Neural progenitor cell (in vitro differentiated cells): ENCODE results near the gene WDR70. TPM values are rescaled to one million over a fixed set of nuclear protein-coding genes. Genes with fewer than 3 reads are reported as not detected.

Experiments
- DNase-seq: peaks from one replicate; pipeline ENCODE4 v3.0.0-alpha.2; 2016; ENCODE audit warnings: low spot score
- H2AFZ ChIP-seq: fragments of 200-600 bp; sonication (generic); replicated peaks from 2 replicates; pipeline ENCODE4 v1.6.1; 2016; ENCODE audit warnings: antibody characterized with exemption
- H3F3A ChIP-seq: fragments of 200-600 bp; sonication (generic); 2 replicates; pipeline ENCODE4 v1.6.1; 2016; ENCODE audit warnings: antibody characterized with exemption, low read depth
- H3K27ac ChIP-seq: fragments of 200-600 bp; sonication (generic); 2 replicates; pipeline ENCODE4 v1.5.1; 2016; ENCODE audit warnings: mild to moderate bottlenecking
- H3K27me3 ChIP-seq: fragments of 200-600 bp; sonication (generic); 2 replicates; pipeline ENCODE4 v1.6.1; 2016; ENCODE audit warnings: mild to moderate bottlenecking, moderate library complexity
- H3K36me3 ChIP-seq: fragments of 200-600 bp; sonication (generic); 2 replicates; pipeline ENCODE4 v1.5.1; 2016
- H3K4me1 ChIP-seq: fragments of 200-600 bp; sonication (generic); 2 replicates; pipeline ENCODE4 v1.6.1; 2016; ENCODE audit warnings: mixed run types
- H3K4me2 ChIP-seq: fragments of 200-600 bp; sonication (generic); 2 replicates; pipeline ENCODE4 v1.6.1; 2016
- H3K4me3 ChIP-seq: fragments of 200-600 bp; sonication (generic); 2 replicates; pipeline ENCODE4 v1.5.1; 2016
- H3K79me2 ChIP-seq: fragments of 200-600 bp; sonication (generic); 2 replicates; pipeline ENCODE4 v1.6.1; 2016; ENCODE audit warnings: low read depth
- H3K9ac ChIP-seq: fragments of 200-600 bp; sonication (generic); 2 replicates; pipeline ENCODE4 v1.6.1; 2016
- H3K9me3 ChIP-seq: fragments of 200-600 bp; sonication (generic); 2 replicates; pipeline ENCODE4 v1.5.1; 2016; ENCODE audit warnings: low read depth
- H4K20me1 ChIP-seq: fragments of 200-600 bp; sonication (generic); 2 replicates; pipeline ENCODE4 v1.6.1; 2016; ENCODE audit warnings: low read depth
- H3K27ac Mint-ChIP-seq: 3 replicates; pipeline ENCODE4 v1.8.0; 2021; ENCODE audit warnings: mixed read lengths
- H3K27me3 Mint-ChIP-seq: 2 replicates; pipeline ENCODE4 v1.8.0; 2022; ENCODE audit warnings: low read depth, mild to moderate bottlenecking, inconsistent platforms, moderate library complexity, mixed read lengths; ENCODE audit not compliant: insufficient read depth
- H3K36me3 Mint-ChIP-seq: 3 replicates; pipeline ENCODE4 v1.8.0; 2021; ENCODE audit warnings: mixed read lengths
- H3K4me1 Mint-ChIP-seq: 3 replicates; pipeline ENCODE4 v1.8.0; 2021; ENCODE audit warnings: mixed read lengths
- H3K4me3 Mint-ChIP-seq: 3 replicates; pipeline ENCODE4 v1.8.0; 2021; ENCODE audit warnings: mild to moderate bottlenecking, moderate library complexity, mixed read lengths
- H3K9me3 Mint-ChIP-seq: 3 replicates; pipeline ENCODE4 v1.8.0; 2020; ENCODE audit warnings: mixed read lengths
- CTCF ChIP-seq: fragments of 200-600 bp; sonication (generic); IDR thresholded peaks from 2 replicates; pipeline ENCODE4 v1.5.1; 2017; ENCODE audit warnings: antibody characterized with exemption, mild to moderate bottlenecking
- EZH2 ChIP-seq: fragments of 200-600 bp; sonication (generic); IDR thresholded peaks from 2 replicates; pipeline ENCODE4 v1.6.1; 2017; ENCODE audit warnings: antibody characterized with exemption, mild to moderate bottlenecking, moderate library complexity
- EZH2phosphoT487 ChIP-seq: fragments of 200-600 bp; sonication (generic); IDR thresholded peaks from 2 replicates; pipeline ENCODE4 v1.6.1; 2017; ENCODE audit warnings: antibody characterized with exemption
- total RNA-seq: library from RNA; depleted of rRNA; stranded (reverse); fragments of >200 nt; gene quantifications from 2 replicates; pipeline ENCODE4 v1.2.3, GENCODE V29; 2015; ENCODE audit warnings: low replicate concordance

Gene WDR70
- total RNA-seq, 1 donor from 2014 or later = 46.2 TPM

DNA sequence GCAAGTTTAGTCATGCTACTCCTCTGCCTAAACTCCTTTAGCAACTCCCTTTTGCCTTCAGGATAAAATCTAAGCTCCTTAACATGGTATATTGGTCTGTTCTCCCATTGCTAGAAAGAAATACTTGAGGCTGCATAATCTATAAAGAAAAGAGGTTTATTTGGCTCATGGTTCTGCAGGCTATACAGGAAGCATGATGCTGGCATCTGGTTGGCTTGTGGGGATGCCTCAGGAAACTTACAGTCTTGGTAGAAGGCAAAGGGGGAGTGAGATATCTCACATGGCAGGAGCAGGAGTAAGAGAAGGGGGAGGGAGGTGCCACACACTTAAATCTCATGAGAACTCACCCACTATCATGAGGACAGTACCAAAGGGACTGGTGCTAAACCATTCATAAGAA is 315.7 kb downstream of the WDR70 start:
- Histone ChIP-seq H3K9me3 (no peaks in the 10 kb centered on the region), H3K4me1 (no peaks in the 10 kb centered on the region), H3K27ac (no peak overlapping the region), H3K36me3 (no peaks in the 10 kb centered on the region), H3K27me3 (no peaks in the 10 kb centered on the region), H4K20me1 (no peaks in the 10 kb centered on the region), H3F3A (no peaks in the 10 kb centered on the region), H3K4me3 (no peak overlapping the region), H3K9ac (no peak overlapping the region), H3K79me2 (no peaks in the 10 kb centered on the region), H2AFZ (no peak overlapping the region), H3K4me2 (no peak overlapping the region)
- TF ChIP-seq EZH2 (no peak), CTCF (no peak), EZH2phosphoT487 (no peak)
- Mint-ChIP-seq H3K27me3 (no peaks in the 10 kb centered on the region), H3K4me3 (no peak overlapping the region), H3K27ac (no peak overlapping the region), H3K4me1 (no peaks in the 10 kb centered on the region), H3K9me3 (peaks cover 16% of the 10 kb centered on the region), H3K36me3 (no peaks in the 10 kb centered on the region)
- no peak for DNase-seq

DNA sequence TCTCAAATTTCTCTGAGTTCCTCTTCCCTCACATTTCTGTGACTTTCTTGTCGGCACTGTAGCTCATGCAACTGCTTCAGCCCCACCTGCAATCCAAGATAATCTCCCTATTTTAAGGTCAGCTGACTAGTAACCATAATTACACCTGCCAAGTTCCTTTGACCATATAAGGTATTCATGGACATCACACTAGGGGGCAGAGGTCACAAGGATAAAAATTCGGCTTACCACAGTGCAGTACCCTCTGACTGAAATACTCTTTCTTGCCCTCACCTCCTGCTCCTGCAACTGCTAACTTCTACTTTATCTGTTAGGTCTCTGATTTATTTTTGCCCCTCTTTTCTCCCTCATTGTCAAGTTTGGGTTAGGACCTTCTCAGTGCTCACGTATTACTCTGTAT is 316.5 kb downstream of the WDR70 start:
- Mint-ChIP-seq H3K27ac (no peak overlapping the region), H3K4me1 (no peaks in the 10 kb centered on the region), H3K4me3 (no peak overlapping the region), H3K27me3 (no peaks in the 10 kb centered on the region), H3K9me3 (peaks cover 16% of the 10 kb centered on the region), H3K36me3 (no peaks in the 10 kb centered on the region)
- Histone ChIP-seq H4K20me1 (no peaks in the 10 kb centered on the region), H3K36me3 (no peaks in the 10 kb centered on the region), H3F3A (no peaks in the 10 kb centered on the region), H3K27ac (no peak overlapping the region), H3K4me3 (no peak overlapping the region), H3K27me3 (no peaks in the 10 kb centered on the region), H3K4me1 (no peaks in the 10 kb centered on the region), H3K9ac (no peak overlapping the region), H2AFZ (no peak overlapping the region), H3K4me2 (no peak overlapping the region), H3K79me2 (no peaks in the 10 kb centered on the region), H3K9me3 (no peaks in the 10 kb centered on the region)
- DNase-seq = no peak
- TF ChIP-seq CTCF (no peak), EZH2 (no peak), EZH2phosphoT487 (no peak)

DNA sequence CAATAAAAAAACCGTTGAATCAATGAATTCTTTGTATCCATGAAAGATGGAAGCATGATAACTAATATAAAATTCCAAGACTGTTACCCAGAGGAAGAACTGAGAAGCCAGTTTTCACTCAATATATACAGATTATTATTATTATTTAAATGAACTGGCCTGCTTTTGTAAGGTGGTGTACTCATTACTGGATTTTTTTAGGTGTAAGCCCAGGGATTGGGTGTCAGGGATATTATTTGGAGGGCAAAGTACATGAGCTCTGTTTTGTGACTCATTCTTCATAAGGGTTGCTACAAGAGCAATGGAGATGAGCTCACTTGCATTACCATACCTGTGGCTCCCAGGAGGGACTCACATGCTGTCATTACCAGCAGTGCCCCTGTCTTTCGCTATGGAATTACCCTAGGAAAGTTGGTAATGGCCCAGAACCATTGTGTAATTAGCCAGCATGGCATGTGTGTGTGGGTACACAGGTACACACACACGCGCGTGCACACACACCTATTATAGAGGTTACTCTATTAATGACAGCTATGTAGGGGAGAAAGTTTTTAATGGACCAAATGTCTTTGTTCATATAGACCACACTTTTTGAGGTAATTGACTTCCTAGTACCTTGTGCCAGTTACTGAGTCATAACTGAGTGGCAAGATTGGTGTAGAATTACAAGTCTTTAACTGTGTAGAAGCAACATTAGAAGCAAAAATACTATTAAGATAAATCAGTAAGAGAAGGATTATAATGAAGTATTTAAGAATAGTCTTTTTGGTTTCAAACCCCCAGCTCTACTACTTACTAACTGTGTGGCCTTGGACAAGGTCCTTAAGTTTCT is 317.3 kb downstream of the WDR70 start:
- no peak overlapping the region for H2AFZ ChIP-seq
- no peak overlapping the region for H3K4me3 ChIP-seq
- H3K4me3 Mint-ChIP-seq = no peak overlapping the region
- no peak overlapping the region for H3K9ac ChIP-seq
- no peak for DNase-seq
- no peaks in the 10 kb centered on the region for H3F3A ChIP-seq
- H3K36me3 ChIP-seq = no peaks in the 10 kb centered on the region
- no peaks in the 10 kb centered on the region for H3K36me3 Mint-ChIP-seq
- H3K27me3 Mint-ChIP-seq = no peaks in the 10 kb centered on the region
- H3K4me1 ChIP-seq = no peaks in the 10 kb centered on the region
- no peaks in the 10 kb centered on the region for H3K27me3 ChIP-seq
- TF ChIP-seq EZH2 = no peak
- TF ChIP-seq CTCF = no peak
- no peak for TF ChIP-seq EZH2phosphoT487
- H3K4me1 Mint-ChIP-seq = no peaks in the 10 kb centered on the region
- H3K27ac ChIP-seq = no peak overlapping the region
- no peaks in the 10 kb centered on the region for H3K79me2 ChIP-seq
- H3K9me3 ChIP-seq = no peaks in the 10 kb centered on the region
- H4K20me1 ChIP-seq = no peaks in the 10 kb centered on the region
- H3K9me3 Mint-ChIP-seq = peaks cover 14% of the 10 kb centered on the region
- H3K27ac Mint-ChIP-seq = no peak overlapping the region
- no peak overlapping the region for H3K4me2 ChIP-seq
